NCI-H1930 (cell line): ENCODE results near the gene NLRP9.

Source experiments
- DNase-seq, 2 experiments: peaks; one replicate each; lab custom pipeline; 2025; lab: John Stamatoyannopoulos, UW

NLRP9 gene

DNA sequence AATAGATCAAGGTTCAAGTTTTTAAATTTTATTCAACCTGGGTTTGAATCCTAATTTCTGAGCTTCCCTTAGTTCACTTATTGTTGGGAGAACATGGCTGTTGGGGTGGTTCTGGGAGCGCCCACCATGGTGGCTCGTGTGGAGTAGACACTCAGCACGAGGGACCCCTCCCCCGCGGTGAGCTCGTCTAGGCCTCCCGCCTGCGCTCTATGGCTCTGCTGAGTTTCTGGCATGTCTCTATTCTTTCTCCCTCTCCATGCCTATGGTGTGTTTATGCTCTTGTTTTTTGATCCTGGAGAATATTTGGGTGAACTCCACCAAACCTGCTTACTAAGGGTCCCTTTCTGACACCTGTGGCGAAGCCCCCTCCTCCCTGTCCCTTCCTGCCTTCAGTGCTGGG, 64.7 kb downstream of the NLRP9 start:
- no peak for DNase-seq

DNA sequence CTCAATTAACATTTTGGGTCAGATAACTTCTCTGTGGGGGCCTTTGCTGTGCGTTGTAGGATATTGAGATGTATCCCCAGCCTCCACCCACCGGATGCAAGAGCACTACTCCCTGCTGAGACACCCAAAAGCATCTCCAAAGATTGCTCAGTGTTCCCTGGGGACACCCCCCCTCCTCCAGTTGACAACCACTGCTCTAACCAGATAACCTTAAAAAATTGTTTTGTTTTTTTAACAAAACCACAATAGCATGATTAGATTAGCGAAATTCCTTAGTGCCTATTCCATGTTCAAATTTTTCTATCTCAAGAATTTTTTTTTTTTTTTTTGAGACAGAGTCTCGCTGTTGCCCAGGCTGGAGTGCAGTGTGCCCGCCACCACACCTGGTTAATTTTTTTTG, 65.8 kb downstream of the NLRP9 start:
- no peak for DNase-seq

DNA sequence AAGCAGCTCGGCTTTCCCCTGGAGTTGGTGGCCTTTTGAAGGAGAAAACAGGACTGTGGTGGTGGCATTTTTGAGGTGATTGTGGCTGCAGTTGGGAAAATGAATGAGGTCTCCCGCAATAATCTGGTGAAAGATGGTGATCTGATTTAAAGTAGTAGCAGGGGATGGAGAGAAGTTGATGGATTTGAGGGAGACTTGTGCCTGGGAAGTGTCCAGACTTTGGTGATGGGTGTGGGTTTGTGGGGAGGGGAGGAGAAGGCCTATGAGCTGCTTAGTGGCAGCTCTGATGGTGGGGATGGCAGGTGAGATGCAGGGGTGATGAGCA, 67.2 kb downstream of the NLRP9 start:
- no peak for DNase-seq

DNA sequence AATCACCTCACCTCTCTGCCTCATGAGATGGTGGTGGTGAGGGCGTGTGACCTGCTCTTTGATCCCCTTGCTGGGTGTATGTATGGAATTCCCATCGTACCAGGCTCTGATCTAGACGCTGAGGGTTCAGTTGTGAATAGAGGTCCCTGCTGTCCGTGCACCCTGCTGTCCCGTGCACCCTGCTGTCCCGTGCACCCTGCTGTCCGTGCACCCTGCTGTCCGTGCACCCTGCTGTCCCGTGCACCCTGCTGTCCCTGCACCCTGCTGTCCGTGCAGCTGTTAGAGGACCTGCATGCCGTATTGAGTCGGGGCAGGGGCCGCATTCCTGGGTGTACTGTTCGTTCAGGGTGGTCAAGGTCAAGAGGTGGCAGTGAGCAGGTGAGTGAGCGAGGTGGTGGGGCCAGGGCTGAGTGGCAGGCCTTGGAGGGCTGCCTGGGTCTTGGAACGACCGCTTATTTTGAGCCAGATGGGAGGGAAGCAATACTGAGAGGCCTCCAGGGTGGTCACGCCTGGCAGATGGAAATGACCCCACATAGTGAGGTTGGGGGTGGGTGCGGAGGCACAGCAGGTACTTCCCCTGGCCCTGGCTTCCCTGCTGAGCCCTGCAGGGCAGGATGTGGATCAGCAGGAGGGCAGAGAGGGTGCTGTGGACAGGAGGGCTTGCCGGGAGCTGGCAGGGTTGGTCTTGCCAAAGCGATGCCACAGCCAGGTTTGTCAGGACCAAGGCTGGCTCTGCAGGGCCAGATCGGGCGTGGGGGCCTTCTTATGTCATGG, 67.7 kb downstream of the NLRP9 start:
- no peak for DNase-seq

DNA sequence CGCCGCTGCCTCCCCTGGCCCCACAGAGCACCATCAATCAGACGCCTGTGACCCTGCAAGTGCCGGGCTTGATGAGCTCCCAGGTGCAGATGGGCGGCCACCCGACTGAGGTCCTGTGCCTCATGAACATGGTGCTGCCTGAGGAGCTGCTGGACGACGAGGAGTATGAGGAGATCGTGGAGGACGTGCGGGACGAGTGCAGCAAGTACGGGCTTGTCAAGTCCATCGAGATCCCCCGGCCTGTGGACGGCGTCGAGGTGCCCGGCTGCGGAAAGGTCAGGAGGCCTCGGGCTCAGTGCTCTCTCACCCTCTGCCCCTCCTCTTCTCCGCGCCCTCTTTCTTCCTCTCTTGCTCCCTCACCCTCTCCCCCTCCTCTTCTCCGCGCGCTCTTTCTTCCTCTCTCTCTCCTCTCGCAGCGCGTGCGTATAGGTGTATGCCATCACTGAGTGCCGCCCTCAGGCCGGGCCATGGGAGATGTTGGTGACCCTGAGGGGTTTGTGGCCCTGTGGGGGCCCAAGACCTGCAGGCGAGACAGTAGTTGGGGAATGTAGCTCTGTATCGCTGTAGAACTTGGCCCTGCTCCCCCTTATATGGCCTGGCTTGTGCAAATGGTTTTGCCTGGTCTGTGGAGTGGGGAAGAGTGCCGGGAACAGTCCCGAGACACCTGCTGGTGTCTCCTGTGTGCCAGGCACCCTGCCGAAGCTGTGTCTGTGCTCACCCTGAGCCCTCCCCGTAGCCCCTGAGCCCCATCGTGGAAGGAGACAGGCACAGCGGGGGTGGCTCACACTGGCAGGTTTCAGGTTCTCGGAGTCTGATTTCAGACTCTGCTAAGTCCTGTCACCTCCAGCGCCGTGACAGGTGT, 68.6 kb downstream of the NLRP9 start:
- DNase-seq = no peak

DNA sequence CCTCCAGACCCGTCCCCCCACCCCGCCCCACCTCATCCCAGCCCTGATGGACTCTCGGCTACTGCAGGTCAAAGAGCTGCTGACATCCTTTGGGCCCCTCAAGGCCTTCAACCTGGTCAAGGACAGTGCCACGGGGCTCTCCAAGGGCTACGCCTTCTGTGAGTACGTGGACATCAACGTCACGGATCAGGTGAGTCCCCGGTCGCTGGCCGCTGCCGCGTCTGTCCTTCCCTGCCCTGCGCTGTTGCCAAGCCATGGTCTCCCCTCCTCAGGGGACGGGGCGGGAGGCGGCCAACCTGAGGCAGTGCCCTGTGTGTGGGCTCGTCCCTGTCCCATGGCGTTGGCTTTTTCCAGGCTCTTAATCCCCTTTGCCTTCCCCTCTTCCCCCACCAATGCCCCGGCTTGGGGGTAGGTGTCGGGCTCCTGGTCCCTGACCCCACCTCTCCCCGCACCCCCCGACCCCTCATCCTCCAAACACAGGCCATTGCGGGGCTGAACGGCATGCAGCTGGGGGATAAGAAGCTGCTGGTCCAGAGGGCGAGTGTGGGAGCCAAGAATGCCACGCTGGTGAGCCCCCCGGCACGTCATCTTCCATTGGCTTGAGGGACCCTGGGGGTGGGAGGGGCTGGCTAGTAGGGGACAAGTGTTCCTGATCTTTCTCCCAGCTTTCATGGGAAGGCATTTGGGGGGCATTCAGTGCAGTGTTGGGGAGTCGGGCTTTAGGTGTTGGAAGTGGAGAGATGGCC, 69.4 kb downstream of the NLRP9 start:
- no peak for DNase-seq

DNA sequence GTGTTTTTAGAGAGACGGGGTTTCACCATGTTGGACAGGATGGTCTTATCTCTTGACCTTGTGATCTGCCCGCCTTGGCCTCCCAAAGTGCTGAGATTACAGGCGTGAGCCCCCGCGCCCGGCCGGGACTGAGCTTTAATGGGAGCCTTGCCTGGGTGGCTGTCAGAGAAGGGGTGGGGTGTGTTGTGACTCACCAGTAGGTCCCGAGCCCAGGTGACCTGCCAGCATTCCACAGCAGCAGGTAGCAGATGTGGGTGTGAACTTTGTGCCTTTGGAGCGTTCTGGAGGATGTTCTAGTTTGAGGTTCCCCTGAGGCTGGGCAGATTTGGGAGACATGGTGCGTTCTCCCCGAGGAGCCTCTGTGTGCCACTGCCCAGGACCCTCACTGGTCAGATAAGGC, 70.2 kb downstream of the NLRP9 start:
- DNase-seq = no peak

DNA sequence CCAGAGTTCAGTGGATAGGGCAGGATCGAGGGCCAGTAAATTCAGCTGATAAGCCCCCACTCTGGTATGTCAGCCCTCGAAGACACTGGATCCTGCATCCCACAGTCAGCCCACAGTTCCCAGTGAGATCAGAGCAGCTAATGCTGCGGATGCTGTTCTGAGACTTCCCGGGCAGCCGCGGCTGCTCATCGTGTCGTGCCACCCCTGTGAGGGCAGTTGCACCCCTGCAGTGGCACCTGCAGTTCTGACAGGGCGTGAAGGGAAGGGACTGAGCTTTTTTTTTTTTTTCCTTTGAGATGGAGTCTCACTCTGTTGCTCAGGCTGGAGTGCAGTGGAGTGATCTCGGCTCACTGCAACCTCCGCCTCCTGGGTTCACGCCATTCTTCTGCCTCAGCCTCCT, 70.7 kb downstream of the NLRP9 start:
- DNase-seq = no peak

DNA sequence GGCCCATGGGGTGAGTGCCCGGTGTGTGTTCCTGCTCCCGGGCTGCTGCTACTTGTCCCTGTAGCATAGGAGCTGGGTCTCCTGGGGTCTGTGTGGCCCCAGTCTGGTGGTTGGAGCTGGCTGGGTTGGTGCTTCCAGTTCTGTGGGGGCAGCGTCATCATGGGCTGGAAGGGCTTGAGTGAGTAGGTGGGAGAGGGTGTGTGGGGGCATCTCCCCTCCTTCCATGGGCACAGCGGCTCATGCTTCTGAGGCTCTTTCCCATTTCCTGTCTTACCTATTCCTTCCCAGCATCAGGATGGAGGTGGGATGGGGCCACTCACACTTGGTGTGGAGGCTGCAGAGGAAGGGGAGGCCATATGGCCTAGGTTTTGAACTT, 71.2 kb downstream of the NLRP9 start:
- DNase-seq = no peak

DNA sequence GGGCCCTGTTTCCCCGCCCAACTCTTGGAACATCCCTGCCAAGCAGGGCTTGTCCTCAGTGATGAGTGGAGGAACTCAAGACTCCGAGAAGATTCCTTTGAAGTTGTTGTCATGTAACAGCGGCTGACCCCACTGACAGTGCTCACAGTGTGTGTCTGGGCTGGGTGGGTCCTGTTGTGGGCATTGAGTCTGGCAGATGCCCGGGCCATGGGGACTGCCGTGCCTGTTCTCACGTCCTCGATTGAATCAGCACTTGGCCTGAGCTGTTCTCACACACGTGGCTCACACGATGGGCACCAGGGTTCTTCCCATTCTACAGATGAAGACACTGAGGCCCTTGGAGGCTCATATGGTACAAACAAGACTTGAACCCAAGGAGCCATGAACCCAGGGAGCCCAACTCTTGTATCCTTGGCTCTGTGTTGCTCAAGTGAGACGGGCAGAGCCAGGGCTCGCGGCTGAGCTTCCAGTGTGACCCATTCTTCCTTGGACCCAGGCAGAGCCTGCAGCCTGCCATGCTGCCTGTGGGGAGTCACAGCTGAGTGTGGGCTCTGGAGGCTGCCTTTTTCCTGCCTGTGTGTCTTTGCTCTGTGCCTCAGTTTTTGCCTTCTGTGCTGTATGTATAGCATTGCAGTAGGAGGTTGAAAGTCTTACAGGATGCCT, 71.7 kb downstream of the NLRP9 start:
- DNase-seq = no peak

DNA sequence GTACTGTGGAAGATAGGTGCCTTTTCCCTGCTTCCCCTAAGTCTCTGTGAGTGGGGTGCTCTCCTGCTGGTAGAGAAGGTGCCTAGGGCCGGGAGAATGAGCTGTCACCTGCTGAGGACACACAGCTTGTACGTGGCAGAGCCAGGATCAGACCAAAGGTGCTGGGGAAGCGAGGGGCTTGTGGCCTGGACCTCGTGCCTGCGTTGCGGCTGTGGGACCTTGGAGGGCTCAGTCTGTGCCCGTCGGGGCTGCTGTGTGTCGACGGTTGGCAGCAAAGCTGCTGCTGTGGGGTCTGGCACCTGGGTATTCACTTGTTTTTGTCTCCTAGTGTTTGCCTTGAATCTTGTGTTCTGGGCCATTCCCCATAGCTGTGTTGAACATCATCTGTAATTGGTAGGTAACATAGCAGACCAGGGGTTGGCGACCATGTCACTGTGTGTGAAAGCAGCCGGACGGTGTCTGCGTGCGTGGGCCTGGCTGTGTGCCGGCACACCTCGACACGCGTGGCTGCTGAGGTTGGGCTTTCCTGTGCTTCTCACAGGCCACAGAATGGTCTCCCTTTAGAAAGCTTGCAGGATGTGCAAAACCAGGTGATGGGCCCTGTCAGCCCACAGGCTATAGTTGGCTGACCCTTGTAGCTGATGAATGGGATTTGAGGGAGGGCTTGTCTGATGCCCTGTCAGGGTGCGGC, 74.2 kb downstream of the NLRP9 start:
- DNase-seq = no peak

DNA sequence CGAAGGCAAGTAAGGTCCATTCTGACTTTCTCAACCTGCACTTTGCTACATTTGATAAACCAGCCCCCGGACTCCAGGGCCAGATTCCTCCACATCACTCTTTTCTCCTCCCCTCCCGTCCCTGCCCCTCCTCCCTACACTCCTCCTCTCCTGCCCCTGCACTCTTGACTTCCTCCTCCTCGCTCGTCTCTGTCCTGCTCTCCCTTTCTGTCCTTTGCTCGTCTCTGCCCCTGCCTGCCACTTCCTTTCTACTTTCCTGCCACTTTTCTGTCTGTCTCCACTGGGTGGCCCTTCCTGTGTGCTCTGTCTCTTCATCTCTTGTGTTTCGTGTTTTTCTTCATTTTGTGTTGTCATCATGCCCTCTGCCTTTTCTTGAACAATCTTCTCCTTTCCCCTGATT, 76.4 kb downstream of the NLRP9 start:
- DNase-seq = no peak

DNA sequence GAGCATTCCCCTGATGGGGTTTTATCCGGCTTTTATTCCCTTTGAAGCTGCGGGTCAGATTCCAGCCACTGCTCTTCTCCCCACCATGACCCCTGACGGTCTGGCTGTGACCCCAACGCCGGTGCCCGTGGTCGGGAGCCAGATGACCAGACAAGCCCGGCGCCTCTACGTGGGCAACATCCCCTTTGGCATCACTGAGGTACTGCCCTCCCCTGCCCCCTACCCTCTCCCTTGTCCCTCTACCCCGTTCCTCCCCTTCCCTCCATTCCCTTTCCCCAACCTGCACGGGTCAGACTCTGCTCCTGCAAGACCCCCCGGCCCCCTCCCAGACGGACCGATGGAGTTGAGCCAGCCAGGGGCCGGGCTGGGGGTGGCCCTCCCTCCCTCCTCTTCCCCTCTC, 77.2 kb downstream of the NLRP9 start:
- no peak for DNase-seq

DNA sequence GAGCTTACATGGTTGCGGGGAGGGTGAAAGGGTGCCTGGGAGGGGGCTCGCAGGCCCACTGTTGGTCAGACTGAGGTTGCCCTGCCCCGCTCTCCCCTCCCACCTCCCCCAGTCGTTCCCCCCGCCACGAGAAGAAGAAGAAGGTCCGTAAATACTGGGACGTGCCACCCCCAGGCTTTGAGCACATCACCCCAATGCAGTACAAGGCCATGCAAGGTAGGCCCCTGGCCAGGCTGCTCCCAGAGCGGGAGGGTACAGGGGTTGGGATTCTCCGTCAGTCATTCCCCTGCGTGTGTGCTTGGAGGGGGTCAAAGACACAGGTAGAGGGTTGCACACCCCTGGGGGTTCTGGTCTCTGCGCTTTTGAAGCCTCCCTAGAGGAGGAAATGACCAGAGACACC, 77.8 kb downstream of the NLRP9 start:
- no peak for DNase-seq

DNA sequence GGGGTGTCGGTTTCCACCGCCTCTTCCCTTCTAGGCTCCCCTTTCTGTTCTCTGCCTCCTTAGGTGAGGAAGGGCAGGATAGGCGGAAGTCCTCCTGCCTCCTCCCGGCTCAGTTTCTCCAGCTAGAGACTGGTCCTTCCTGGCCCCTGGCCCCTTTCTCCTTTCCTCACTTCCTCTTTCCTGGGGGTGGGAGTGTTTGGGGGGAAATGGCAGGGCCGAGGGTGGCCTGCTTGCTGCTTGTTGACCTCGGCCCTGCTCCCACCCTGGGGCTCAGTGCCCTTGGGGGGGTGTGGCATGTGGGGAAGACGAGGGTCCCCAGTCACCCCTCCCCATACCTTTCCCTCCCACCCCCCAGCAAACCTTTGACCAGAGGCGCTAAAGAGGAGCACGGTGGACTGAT, 78.4 kb downstream of the NLRP9 start:
- DNase-seq = no peak

DNA sequence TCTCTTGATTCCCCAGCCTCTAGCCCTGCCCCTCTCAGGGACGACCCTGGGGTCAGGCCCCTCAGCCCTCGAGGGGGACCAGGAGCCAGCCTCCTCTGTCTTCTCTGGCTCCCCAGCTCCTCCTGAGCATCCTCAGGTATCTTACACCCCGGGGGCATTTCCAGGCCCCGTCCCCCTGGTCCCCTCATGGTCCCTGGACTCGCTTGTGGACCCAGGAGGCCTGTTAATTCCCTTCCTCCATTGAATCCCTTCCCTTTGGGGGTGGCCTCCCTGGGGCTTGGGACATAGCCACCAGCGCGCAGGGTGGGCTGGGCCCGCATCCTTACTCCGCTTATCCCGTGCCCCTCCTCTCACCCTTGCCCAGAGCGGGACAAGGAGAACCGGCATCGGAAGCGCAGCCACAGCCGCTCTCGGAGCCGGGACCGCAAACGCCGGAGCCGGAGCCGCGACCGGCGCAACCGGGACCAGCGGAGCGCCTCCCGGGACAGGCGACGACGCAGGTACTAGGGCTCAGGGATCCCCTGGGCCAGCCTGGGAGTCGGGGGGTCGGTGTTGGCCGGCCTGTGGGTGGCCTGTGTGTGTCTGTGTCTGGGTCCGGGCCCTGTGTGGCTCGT, 79.2 kb downstream of the NLRP9 start:
- no peak for DNase-seq
